WTC11 (cell line): Measurements from ENCODE around the gene KCNV2. TPM values are rescaled to one million over a fixed set of nuclear protein-coding genes. Genes with fewer than 3 reads are reported as not detected.

Experiments
- ATAC-seq: fragments of 200-7000 bp; cut with Tn5 transposase; 2 replicates; pipeline ENCODE4 v1.10.0; 2021; ENCODE audit warnings: mild to moderate bottlenecking, moderate library complexity
- CTCF ChIA-PET: fragments of 300-600 bp; sonication (Branson Sonifier 250); formaldehyde crosslinking; loops from one replicate; lab custom pipeline; 2021; ENCODE audit warnings: antibody characterized with exemption; lab: Charles Lee
- POLR2A ChIA-PET: fragments of 350-600 bp; sonication (Branson Sonifier 250); formaldehyde crosslinking; loops from one replicate; lab custom pipeline; 2021; ENCODE audit warnings: antibody characterized with exemption; lab: Charles Lee
- DNase-seq: peaks from one replicate; pipeline ENCODE4 v3.0.0; 2021; ENCODE audit warnings: low spot score
- H3K27ac Mint-ChIP-seq: 2 replicates; pipeline ENCODE4 v1.8.0; 2021; ENCODE audit warnings: mixed read lengths
- H3K27me3 Mint-ChIP-seq: 2 replicates; pipeline ENCODE4 v1.8.0; 2021; ENCODE audit warnings: low read depth, mild to moderate bottlenecking, moderate library complexity, mixed read lengths
- H3K36me3 Mint-ChIP-seq: 2 replicates; pipeline ENCODE4 v1.8.0; 2021; ENCODE audit warnings: mixed read lengths
- H3K4me1 Mint-ChIP-seq: 2 replicates; pipeline ENCODE4 v1.8.0; 2022; ENCODE audit warnings: mixed read lengths
- H3K4me3 Mint-ChIP-seq: 2 replicates; pipeline ENCODE4 v1.8.0; 2021; ENCODE audit warnings: mild to moderate bottlenecking, moderate library complexity, mixed read lengths
- H3K9me3 Mint-ChIP-seq: 2 replicates; pipeline ENCODE4 v1.8.0; 2021; ENCODE audit warnings: mixed read lengths
- CBFB ChIP-seq: sonication (generic); formaldehyde crosslinking; IDR thresholded peaks from 2 replicates; pipeline ENCODE4 v1.8.1; 2022; ENCODE audit warnings: mild to moderate bottlenecking, low read depth, missing genetic modification reagents
- ELF4 ChIP-seq: sonication (generic); formaldehyde crosslinking; IDR thresholded peaks from 2 replicates; pipeline ENCODE4 v1.8.1; 2022; ENCODE audit warnings: low read depth, mild to moderate bottlenecking, moderate library complexity, missing genetic modification reagents
- GTF2I ChIP-seq: fragments of 250-450 bp; sonication (Bioruptor Pico); conservative IDR thresholded peaks from 2 replicates; pipeline ENCODE4 v1.4.0; 2021; ENCODE audit warnings: mild to moderate bottlenecking
- IRF2 ChIP-seq: sonication (generic); formaldehyde crosslinking; IDR thresholded peaks from 2 replicates; pipeline ENCODE4 v1.8.0; 2022; ENCODE audit warnings: low read depth, missing genetic modification reagents, borderline replicate concordance
- NR3C1 ChIP-seq: sonication (generic); formaldehyde crosslinking; conservative IDR thresholded peaks from 2 replicates; pipeline ENCODE4 v1.8.1; 2023; ENCODE audit warnings: low read depth, mild to moderate bottlenecking, missing genetic modification reagents
- RORB ChIP-seq: fragments of 250-450 bp; sonication (Bioruptor Pico); IDR thresholded peaks from 2 replicates; pipeline ENCODE4 v1.9.0; 2021; ENCODE audit warnings: mild to moderate bottlenecking
- SMAD3 ChIP-seq: sonication (generic); formaldehyde crosslinking; IDR thresholded peaks from 2 replicates; pipeline ENCODE4 v1.8.0; 2022; ENCODE audit warnings: missing genetic modification reagents, mild to moderate bottlenecking, borderline replicate concordance
- TP53 ChIP-seq: sonication (generic); formaldehyde crosslinking; IDR thresholded peaks from 2 replicates; pipeline ENCODE4 v1.8.1; 2023; ENCODE audit warnings: mild to moderate bottlenecking, missing genetic modification reagents
- ZNF121 ChIP-seq: sonication (generic); formaldehyde crosslinking; IDR thresholded peaks from 2 replicates; pipeline ENCODE4 v1.8.0; 2023; ENCODE audit warnings: missing genetic modification reagents
- ZNF138 ChIP-seq: sonication (generic); formaldehyde crosslinking; conservative IDR thresholded peaks from 2 replicates; pipeline ENCODE4 v1.8.1; 2022; ENCODE audit warnings: mild to moderate bottlenecking, moderate library complexity, missing genetic modification reagents
- ZNF396 ChIP-seq: fragments of 250-450 bp; sonication (Bioruptor Pico); IDR thresholded peaks from 2 replicates; pipeline ENCODE4 v1.8.0; 2021; ENCODE audit warnings: mild to moderate bottlenecking, moderate library complexity, borderline replicate concordance
- ZNF423 ChIP-seq: fragments of 250-450 bp; sonication (Bioruptor Pico); IDR thresholded peaks from 2 replicates; pipeline ENCODE4 v2.1.2; 2022; ENCODE audit warnings: mild to moderate bottlenecking, moderate library complexity
- total RNA-seq: library from RNA; stranded (reverse); gene quantifications from 3 replicates; pipeline ENCODE4 v1.2.3, GENCODE V29; 2021
- TF ChIP-seq, protein P1 (sequence below): fragments of 250-450 bp; sonication (Bioruptor Pico); IDR thresholded peaks from 2 replicates; pipeline ENCODE4 v1.8.0; 2021; ENCODE audit warnings: mild to moderate bottlenecking
- TF ChIP-seq, protein P2 (sequence below): sonication (generic); formaldehyde crosslinking; IDR thresholded peaks from 2 replicates; pipeline ENCODE4 v1.8.0; 2022; ENCODE audit warnings: mild to moderate bottlenecking, missing genetic modification reagents
- TF ChIP-seq, protein P3 (sequence below): sonication (generic); formaldehyde crosslinking; IDR thresholded peaks from 2 replicates; pipeline ENCODE4 v1.8.1; 2022; ENCODE audit warnings: low read depth, mild to moderate bottlenecking, moderate library complexity, missing genetic modification reagents, borderline replicate concordance
- TF ChIP-seq, protein P4 (sequence below): sonication (generic); formaldehyde crosslinking; IDR thresholded peaks from 2 replicates; pipeline ENCODE4 v1.8.1; 2022; ENCODE audit warnings: low read depth, missing genetic modification reagents, borderline replicate concordance
- TF ChIP-seq, protein P5 (sequence below): sonication (generic); formaldehyde crosslinking; IDR thresholded peaks from 2 replicates; pipeline ENCODE4 v1.8.1; 2023; ENCODE audit warnings: mild to moderate bottlenecking, missing genetic modification reagents, moderate library complexity
- TF ChIP-seq, protein P6 (sequence below): fragments of 200-600 bp; IDR thresholded peaks from 2 replicates; pipeline ENCODE4 v1.8.0; 2022; ENCODE audit warnings: antibody characterized with exemption
- TF ChIP-seq, protein P7 (sequence below): sonication (generic); formaldehyde crosslinking; IDR thresholded peaks from 2 replicates; pipeline ENCODE4 v1.8.0; 2023; ENCODE audit warnings: missing genetic modification reagents, mild to moderate bottlenecking, borderline replicate concordance

KCNV2 gene
- total RNA-seq, 1 experiment from 2014 or later, result not detected

DNA sequence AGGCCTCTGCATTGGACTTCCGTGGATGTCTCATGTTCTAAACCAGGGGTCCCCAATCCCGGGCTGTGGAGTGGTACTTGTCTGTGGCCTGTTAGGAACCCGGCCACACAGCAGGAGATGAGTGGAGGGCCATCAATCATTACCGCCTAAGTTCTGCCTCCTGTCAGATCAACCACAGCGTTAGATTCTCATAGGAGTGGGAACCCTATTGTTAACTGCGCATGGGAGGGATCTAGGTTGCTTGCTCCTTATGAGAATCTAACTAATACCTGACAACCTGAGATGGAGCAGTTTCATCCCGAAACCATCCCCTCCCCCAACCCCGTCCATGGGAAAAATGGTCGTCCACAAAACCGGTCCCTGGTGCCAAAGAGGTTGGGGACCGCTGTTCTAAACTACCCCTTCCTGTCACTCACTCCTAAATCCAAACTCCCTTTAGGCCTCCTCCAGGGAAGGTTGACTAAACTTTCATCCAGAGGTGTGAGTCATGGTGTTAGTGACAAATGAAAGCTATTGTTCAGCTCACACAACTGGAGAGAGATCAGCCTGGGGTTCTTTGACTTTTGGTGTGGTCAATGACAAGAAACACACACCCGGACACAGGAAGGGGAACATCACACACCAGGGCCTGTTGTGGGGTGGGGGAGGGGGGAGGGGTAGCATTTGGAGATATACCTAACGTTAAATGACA lies 9.5 kb downstream of the KCNV2 start (continued):
- TF ChIP-seq, protein P1, sequence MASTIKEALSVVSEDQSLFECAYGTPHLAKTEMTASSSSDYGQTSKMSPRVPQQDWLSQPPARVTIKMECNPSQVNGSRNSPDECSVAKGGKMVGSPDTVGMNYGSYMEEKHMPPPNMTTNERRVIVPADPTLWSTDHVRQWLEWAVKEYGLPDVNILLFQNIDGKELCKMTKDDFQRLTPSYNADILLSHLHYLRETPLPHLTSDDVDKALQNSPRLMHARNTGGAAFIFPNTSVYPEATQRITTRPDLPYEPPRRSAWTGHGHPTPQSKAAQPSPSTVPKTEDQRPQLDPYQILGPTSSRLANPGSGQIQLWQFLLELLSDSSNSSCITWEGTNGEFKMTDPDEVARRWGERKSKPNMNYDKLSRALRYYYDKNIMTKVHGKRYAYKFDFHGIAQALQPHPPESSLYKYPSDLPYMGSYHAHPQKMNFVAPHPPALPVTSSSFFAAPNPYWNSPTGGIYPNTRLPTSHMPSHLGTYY (CRISPR knock-in tag), result no peak
- TF ChIP-seq ZNF423 (CRISPR knock-in tag) (no peak), ELF4 (CRISPR knock-in tag) (no peak)
- TF ChIP-seq, protein P2, sequence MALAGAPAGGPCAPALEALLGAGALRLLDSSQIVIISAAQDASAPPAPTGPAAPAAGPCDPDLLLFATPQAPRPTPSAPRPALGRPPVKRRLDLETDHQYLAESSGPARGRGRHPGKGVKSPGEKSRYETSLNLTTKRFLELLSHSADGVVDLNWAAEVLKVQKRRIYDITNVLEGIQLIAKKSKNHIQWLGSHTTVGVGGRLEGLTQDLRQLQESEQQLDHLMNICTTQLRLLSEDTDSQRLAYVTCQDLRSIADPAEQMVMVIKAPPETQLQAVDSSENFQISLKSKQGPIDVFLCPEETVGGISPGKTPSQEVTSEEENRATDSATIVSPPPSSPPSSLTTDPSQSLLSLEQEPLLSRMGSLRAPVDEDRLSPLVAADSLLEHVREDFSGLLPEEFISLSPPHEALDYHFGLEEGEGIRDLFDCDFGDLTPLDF (CRISPR knock-in tag), result no peak

DNA sequence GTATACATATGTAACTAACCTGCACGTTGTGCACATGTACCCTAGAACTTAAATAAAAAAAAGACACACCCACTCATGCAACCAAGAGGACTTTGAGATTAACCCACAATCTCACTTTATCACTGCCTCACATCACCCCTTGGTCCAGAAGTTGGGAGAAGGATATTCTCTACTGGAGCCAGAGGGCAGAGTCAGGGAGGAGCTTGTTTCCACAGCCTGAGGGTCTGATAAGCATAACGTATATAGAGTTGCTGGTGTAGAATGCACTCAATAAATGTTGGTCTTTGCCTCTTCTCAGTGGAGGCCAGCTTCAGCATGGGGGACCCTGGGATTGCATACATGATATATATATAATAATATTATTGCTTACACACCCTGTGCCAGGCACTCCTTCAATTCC lies 10.1 kb downstream of the KCNV2 start:
- CTCF ChIA-PET, result interaction anchor here (0.6 to 1.7 kb wide), 8 partner anchors 9 to 611 kb away, joined by 3 to 8 read pairs (median 3); no protein-coding TSS in a partner anchor
- Mint-ChIP-seq H3K27ac (no peak overlapping the region), H3K27me3 (no peaks in the 10 kb centered on the region), H3K9me3 (peaks cover 3% of the 10 kb centered on the region; the same call in 1 of the 2 replicates), H3K4me3 (no peak overlapping the region), H3K4me1 (peaks cover 20% of the 10 kb centered on the region), H3K36me3 (no peaks in the 10 kb centered on the region)
- POLR2A ChIA-PET, result interaction anchor here (1.0 kb wide), 1 partner anchor 116 kb away, joined by 3 read pairs; the partner anchor contains the start of gene PUM3
- DNase-seq, result no peak
- ATAC-seq, result no peak
- TF ChIP-seq, protein P3, sequence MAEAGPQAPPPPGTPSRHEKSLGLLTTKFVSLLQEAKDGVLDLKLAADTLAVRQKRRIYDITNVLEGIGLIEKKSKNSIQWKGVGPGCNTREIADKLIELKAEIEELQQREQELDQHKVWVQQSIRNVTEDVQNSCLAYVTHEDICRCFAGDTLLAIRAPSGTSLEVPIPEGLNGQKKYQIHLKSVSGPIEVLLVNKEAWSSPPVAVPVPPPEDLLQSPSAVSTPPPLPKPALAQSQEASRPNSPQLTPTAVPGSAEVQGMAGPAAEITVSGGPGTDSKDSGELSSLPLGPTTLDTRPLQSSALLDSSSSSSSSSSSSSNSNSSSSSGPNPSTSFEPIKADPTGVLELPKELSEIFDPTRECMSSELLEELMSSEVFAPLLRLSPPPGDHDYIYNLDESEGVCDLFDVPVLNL, result no peak
- TF ChIP-seq GTF2I (CRISPR knock-in tag), result no peak
- no peak for TF ChIP-seq NR3C1 (CRISPR knock-in tag)
- TF ChIP-seq SMAD3 (CRISPR knock-in tag), result no peak
- no peak for TF ChIP-seq ZNF138 (CRISPR knock-in tag)
- TF ChIP-seq, protein P4, sequence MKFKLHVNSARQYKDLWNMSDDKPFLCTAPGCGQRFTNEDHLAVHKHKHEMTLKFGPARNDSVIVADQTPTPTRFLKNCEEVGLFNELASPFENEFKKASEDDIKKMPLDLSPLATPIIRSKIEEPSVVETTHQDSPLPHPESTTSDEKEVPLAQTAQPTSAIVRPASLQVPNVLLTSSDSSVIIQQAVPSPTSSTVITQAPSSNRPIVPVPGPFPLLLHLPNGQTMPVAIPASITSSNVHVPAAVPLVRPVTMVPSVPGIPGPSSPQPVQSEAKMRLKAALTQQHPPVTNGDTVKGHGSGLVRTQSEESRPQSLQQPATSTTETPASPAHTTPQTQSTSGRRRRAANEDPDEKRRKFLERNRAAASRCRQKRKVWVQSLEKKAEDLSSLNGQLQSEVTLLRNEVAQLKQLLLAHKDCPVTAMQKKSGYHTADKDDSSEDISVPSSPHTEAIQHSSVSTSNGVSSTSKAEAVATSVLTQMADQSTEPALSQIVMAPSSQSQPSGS (CRISPR knock-in tag), result no peak
- TF ChIP-seq, protein P2 (CRISPR knock-in tag), result no peak
- TF ChIP-seq ZNF121, result no peak
- TF ChIP-seq CBFB (CRISPR knock-in tag), result no peak
- no peak for TF ChIP-seq TP53 (CRISPR knock-in tag)
- TF ChIP-seq, protein P1 (CRISPR knock-in tag), result no peak
- TF ChIP-seq, protein P5, sequence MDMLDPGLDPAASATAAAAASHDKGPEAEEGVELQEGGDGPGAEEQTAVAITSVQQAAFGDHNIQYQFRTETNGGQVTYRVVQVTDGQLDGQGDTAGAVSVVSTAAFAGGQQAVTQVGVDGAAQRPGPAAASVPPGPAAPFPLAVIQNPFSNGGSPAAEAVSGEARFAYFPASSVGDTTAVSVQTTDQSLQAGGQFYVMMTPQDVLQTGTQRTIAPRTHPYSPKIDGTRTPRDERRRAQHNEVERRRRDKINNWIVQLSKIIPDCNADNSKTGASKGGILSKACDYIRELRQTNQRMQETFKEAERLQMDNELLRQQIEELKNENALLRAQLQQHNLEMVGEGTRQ (CRISPR knock-in tag), result no peak
- TF ChIP-seq, protein P6, sequence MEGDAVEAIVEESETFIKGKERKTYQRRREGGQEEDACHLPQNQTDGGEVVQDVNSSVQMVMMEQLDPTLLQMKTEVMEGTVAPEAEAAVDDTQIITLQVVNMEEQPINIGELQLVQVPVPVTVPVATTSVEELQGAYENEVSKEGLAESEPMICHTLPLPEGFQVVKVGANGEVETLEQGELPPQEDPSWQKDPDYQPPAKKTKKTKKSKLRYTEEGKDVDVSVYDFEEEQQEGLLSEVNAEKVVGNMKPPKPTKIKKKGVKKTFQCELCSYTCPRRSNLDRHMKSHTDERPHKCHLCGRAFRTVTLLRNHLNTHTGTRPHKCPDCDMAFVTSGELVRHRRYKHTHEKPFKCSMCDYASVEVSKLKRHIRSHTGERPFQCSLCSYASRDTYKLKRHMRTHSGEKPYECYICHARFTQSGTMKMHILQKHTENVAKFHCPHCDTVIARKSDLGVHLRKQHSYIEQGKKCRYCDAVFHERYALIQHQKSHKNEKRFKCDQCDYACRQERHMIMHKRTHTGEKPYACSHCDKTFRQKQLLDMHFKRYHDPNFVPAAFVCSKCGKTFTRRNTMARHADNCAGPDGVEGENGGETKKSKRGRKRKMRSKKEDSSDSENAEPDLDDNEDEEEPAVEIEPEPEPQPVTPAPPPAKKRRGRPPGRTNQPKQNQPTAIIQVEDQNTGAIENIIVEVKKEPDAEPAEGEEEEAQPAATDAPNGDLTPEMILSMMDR, result no peak
- TF ChIP-seq IRF2 (CRISPR knock-in tag), result no peak
- TF ChIP-seq, protein P7, sequence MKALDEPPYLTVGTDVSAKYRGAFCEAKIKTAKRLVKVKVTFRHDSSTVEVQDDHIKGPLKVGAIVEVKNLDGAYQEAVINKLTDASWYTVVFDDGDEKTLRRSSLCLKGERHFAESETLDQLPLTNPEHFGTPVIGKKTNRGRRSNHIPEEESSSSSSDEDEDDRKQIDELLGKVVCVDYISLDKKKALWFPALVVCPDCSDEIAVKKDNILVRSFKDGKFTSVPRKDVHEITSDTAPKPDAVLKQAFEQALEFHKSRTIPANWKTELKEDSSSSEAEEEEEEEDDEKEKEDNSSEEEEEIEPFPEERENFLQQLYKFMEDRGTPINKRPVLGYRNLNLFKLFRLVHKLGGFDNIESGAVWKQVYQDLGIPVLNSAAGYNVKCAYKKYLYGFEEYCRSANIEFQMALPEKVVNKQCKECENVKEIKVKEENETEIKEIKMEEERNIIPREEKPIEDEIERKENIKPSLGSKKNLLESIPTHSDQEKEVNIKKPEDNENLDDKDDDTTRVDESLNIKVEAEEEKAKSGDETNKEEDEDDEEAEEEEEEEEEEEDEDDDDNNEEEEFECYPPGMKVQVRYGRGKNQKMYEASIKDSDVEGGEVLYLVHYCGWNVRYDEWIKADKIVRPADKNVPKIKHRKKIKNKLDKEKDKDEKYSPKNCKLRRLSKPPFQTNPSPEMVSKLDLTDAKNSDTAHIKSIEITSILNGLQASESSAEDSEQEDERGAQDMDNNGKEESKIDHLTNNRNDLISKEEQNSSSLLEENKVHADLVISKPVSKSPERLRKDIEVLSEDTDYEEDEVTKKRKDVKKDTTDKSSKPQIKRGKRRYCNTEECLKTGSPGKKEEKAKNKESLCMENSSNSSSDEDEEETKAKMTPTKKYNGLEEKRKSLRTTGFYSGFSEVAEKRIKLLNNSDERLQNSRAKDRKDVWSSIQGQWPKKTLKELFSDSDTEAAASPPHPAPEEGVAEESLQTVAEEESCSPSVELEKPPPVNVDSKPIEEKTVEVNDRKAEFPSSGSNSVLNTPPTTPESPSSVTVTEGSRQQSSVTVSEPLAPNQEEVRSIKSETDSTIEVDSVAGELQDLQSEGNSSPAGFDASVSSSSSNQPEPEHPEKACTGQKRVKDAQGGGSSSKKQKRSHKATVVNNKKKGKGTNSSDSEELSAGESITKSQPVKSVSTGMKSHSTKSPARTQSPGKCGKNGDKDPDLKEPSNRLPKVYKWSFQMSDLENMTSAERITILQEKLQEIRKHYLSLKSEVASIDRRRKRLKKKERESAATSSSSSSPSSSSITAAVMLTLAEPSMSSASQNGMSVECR (CRISPR knock-in tag), result no peak
- no peak for TF ChIP-seq ELF4 (CRISPR knock-in tag)
- no peak for TF ChIP-seq ZNF396 (CRISPR knock-in tag)
- no peak for TF ChIP-seq RORB
